Right renal cortex interstitium (tissue), 3 donors: ENCODE data around the gene CENPV. TPM values are rescaled to one million over a fixed set of nuclear protein-coding genes. Genes with fewer than 3 reads are reported as not detected.
"Not testable (repeated sequence)": the region's sequence is repeated elsewhere in the genome, so short reads cannot be mapped to it uniquely, and the experiment has no call there.

Source experiments
- DNase-seq, 3 donors: peaks; one replicate each; pipeline ENCODE4 v3.0.0-alpha.2; 2013; ENCODE audit warnings: low read depth in 3 of 3, low spot score in 2 of 3
- polyA plus RNA-seq, 3 donors: library from polyadenylated mRNA; unstranded; fragments of 120-200 nt; gene quantifications; one replicate each; pipeline ENCODE4 v1.2.1, GENCODE V29; 2013; ENCODE audit not compliant: insufficient read length in 3 of 3

CENPV gene
- polyA plus RNA-seq = 10 to 100 TPM; 70.1 to 75.0 (median 70.8) TPM

DNA sequence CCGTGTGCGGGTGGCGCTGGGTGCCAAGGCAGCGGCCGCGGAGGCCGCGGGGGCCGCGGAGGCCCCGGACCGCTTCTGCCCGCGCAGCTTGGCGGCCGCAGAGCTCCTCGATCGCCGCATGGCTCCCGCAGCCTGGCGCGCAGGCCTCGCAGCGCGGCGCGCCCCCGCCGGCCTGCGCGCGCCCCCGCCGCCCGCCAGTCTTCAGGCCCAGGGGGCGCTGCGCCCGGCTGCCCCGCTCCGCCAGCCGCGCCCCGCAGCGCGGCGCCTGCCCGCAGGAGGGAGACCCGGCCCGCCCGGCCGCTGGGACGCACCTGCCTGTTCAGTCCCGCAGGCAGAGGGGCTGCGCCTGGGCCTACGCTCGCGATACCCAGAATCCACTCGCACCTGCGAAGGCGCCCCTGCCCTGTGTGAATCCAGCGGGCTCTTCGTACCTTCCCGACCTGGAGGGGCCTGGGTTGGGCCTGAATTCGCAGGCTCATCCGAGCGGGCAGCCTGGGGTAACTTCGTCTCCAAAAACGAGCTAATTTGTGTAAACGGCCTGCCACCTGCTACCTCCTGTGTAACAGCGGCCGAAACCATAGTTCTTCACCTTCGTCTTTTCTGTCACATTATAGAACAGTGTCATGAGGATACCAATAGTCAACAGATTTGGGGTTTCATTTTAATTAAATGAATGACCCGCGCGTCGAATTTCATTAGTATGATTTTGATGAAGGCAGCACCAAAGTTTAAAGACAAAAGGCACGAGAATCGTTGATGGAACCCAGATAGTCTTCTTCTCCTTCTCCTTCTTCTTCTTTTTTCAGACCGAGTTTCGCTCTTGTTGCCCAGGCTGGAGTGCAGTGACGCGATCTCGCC, at the start of gene CENPV:
Gene CENPV (minus strand): TSS at position 153 of the 858 bp plus-strand sequence. CDS start 33 bp downstream, at position 120.
- no peak for DNase-seq

- DNase-seq = no peak
Observed at GRCh38 chr17:16398270-16399267, 45.3 kb upstream of the CENPV start.

DNA sequence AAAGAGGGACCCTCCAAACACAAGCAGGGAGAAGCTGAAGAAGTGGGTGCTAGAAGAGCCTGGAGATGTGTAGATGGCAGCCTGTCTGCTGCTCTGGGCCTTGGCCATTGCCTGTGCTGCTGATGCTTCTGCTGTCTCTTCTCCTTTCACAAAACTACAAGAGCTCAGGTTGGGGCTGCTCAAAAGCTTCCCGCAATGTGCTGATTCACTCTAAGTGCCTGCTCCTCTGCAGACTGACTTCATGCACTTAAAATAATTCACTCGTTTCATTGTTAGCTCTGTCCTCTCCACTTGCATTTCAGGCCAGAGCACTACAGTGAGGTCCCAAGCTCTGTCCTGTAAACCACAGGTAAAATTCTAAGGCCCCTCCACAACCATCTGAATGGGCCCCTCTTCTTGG, 43.4 kb upstream of the CENPV start:
- not testable (repeated sequence) for DNase-seq

DNA sequence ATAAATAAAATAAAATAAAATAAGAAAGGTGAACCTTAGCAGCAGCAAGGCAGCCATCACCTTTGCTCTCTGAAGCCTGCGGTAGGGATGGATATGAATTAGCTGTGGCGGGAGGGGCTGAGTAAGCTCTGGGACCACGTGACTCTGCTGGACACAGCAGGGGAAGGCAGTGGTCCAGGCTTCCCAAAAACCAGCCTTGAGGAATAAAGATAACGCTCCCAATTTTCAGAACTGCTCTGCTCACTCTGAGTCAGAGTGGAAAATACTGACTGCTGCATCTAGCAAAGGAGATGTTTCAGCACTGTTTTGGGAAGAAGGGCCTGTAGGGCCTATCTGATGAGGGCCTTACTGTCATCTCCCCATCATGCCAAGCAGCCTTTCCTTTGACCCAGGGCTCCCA, 42.6 kb upstream of the CENPV start:
- not testable (repeated sequence) for DNase-seq

GRCh38 chr17:16392491-16392890, 39.2 kb upstream of the CENPV start:
- DNase-seq = not testable (repeated sequence)

GRCh38 chr17:16391451-16391850, 38.2 kb upstream of the CENPV start:
- DNase-seq = no peak

DNA sequence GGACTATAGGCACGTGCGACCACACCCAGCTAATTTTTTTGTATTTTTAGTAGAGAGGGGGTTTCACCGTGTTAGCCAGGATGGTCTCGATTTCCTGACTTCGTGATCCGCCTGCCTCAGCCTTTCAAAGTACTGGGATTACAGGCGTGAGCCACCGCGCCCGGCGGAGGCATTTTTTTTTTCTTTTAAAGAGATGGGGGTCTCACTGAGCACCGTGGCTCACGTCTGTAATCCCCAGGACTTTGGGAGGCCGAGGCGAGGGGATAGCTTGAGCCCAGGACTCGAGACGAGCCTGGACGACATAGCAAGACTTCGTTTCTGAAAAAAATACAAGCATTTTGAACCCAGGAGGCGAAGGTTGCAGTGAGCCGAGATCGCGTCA, 32.8 kb upstream of the CENPV start:
- not testable (repeated sequence) for DNase-seq

DNA sequence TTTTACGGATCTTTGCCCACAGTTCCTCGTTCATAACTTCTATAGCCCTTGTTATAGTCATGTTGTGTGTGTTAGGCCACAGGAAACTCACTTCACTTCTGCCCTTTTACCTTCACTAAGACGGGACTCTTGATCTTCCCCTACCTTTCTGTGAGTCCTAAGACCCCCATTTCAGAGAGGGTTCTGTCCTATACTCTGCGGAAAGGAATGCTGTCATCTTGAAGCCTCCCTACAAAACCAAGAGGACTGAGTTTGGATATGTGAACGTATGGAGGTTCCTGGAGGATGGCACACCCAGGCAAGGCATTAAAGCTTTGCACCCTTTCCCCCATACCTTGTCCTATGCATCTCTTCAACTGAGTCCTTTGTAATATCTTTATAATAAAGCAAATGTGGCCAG, 31.3 kb upstream of the CENPV start:
- DNase-seq = no peak

DNA sequence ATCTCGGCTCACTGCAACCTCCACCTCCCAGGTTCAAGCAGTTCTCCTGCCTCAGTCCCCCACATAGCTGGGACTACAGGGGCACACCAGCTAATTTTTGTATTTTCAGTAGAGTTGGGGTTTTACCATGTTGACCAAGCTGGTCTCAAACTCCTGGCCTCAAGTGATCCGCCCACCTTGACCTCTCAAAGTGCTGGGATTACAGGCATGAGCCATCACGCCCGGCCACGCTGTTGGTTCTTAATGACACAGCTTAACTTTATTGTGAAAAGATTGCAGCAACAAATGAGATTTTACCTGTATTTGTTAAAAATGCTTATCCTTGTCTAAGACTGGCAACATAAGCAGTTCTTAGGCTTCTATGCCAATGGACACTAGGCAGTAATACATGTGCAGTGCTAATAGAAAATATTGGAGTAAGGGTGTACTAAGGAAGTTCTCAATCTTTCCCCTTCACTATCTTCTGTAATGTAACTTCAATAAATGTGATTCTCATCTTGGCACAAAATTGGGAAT, 30.6 kb upstream of the CENPV start:
- no peak for DNase-seq

- no peak for DNase-seq
Observed at GRCh38 chr17:16383216-16383615, 29.9 kb upstream of the CENPV start.

DNA sequence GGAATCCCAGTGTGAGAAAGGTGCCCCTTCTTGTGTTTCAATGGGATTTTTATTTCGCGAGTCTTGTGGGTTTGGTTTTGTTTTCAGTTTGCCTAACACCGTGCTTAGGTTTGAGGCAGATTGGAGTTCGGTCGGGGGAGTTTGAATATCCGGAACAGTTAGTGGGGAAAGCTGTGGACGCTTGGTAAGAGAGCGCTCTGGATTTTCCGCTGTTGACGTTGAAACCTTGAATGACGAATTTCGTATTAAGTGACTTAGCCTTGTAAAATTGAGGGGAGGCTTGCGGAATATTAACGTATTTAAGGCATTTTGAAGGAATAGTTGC, 28.2 kb upstream of the CENPV start:
- no peak for DNase-seq

- DNase-seq = peak; percentile 91 to 93 (median 93)
Observed at GRCh38 chr17:16380640-16381495, 27.6 kb upstream of the CENPV start, which contains the start of gene UBB. Gene UBB, plus strand, starts transcription at chr17:16381091. Its CDS starts 817 bp downstream, at chr17:16381908.

- no peak for DNase-seq
Observed at GRCh38 chr17:16379654-16380053, 26.4 kb upstream of the CENPV start.

DNA sequence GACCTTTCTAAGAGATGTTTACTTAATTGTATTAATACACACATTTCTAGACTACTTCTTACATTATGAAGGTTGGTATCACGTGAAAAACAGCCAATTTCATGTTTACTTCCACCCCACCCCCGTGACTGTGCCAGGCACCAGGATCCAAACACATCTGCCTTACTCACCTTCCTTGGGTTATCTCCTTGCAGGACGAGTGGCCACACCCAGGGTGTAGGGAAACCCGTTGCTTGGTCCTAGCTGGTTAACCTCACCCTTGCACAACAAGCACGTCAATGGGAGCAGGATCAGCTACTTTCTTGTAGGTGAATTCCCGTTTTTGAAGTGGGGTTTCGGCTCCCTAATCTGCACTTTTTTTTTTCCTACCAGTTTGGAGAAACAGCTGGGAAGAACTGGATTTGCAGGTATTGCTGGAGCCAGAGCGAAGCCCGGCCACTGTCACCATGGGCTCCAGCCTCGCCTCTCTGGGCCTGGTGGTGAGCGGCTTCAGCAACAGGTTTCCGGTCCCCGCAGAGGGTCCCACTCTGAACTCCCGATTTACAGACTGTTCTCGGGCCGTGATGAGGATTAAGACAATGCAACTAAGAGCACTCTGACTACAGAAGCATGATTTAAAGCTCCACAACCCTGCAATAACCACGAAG, 25.5 kb upstream of the CENPV start:
- DNase-seq = no peak

DNA sequence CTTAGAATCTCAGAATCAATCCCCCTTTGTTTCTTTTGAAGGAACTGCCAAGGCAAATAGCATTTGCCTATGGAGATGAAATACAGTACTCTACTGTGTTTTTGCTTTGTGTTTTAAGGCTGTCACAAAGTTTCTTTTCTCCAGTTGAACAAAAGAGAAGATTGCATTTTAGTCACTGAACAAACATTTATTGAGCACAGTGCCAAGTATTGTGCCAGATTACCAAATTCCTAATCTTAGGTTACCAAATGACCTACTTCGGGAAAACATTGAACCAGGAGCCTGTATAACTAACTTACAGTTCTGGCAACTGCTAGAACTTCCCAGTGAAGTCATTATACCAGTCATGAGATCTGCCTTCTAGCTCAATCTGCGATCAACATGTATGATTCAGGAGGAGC, 24.7 kb upstream of the CENPV start:
- DNase-seq = no peak

DNA sequence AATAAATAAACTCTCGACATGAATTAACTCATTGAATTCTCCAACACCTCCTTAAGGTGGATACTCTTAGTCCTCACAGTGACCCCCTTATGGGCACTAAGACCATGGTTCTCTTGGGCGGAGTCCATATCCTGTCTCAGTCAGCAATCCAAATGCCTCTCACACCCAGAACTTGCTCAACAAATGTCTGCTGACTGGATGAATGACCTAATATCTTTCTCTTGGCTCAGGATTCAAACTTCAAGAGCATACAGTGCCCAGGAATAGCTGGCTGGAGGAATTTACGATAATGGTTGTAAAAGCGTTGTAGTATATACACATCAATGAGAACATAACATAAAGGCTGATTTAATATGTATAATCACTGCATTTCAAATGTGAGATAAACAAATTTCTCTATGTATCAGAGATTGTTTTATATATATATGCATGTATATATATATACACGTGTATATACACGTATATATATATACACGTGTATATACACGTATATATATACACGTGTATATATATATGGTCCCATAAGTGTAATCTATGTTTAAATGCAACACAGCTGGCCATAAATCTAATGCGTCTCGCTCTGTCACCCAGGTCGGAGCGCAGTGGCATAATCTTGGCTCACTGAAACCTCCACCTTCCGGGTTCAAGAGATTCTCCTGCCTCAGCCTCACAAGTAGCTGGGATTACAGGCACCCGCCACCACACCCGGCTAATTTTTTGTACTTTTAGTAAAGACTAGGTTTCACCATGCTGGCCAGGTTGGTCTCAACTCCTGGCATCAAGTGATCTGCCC, 21.1 kb upstream of the CENPV start:
- no peak for DNase-seq

DNA sequence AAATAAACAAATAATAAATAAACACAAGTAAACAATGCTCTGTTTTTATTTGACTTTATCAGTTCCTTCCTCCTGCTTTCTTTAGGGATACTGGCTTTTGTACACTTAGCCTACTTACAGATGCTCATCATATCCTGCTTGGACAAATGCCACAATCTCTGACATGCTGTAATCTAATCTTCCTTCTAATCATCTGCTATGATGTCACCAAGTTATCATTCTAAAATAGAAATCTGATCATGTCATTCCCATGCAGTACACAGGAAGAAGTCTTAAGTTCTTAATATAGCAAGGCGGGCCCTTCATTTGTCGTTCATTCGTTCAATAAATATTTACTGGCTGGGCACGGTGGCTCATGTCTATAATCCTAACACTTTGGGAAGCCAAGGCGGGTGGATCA, 18.5 kb upstream of the CENPV start:
- DNase-seq = no peak

DNA sequence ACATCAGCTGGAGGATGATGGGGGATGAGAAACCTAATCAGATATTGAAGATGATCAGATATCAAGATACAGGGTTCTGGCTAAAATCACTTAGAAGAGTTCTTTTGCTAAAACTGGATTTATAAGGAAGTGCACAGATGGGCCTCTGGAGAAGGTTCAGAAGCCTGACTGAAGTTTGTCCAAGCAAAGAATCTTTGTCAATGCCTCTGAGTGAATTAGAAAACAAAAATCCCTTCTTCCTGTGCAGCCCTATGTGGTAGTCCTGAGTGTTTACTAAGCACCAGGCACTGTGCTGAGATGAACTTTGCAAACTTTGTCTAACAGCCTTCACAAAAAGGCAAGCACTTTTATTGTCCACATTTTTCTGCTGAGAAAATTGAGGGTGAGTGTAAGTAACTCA, 11.4 kb upstream of the CENPV start:
- no peak for DNase-seq
